NCI-H510A treated with DMSO at 0.1 percent for 48 hours (cell line): Measurements from ENCODE around the gene WFS1.

Experiments
- DNase-seq: peaks from one replicate; lab custom pipeline; 2025; lab: John Stamatoyannopoulos, UW

The WFS1 gene

DNA sequence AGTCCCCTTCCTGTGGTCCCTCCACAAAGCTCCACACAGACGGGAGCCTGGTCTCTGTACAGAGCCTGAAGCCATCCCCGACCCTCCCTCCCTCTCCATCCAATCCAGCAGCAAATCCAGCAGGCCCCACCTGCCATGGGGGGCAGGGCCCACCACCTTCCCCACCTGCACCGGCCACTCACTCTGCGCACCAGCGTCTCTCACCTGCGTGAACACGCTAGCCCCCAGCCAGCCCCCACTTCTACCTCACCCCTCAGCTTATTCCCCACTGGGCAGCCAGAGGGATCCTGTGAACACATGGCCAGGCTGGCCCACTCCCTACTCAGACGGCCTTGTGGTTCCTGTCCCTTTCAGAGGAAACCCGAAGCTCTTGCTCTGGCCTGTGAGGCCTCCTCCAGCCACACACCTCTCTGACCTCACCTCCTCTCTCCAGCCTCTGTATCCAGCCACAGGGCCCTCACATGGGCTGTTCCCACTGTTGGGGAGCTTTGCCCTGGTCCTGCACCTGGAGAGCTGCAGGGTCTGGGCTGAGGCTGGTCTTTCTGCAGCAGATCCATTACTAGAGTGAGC is 70.9 kb downstream of the WFS1 start:
- DNase-seq, result no peak

DNA sequence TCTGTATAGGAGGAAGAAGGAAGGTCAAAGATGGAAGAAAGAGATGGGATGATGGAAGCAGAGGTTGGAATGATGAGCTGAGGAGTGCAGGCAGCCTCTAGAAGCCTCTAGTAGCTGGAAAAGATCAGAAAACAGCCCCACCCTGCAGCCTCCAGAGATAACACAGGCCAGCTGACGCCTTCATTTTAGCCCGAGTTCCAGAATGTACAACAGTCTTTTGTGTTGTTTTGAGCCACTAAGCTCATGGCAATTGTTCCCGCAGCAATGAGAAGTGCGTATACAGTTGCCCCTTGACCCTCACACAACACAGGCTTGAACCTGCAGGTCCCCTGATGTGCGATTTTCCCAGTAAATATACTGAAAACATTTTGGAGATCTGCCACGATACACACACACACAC is 72.0 kb downstream of the WFS1 start:
- DNase-seq, result no peak

DNA sequence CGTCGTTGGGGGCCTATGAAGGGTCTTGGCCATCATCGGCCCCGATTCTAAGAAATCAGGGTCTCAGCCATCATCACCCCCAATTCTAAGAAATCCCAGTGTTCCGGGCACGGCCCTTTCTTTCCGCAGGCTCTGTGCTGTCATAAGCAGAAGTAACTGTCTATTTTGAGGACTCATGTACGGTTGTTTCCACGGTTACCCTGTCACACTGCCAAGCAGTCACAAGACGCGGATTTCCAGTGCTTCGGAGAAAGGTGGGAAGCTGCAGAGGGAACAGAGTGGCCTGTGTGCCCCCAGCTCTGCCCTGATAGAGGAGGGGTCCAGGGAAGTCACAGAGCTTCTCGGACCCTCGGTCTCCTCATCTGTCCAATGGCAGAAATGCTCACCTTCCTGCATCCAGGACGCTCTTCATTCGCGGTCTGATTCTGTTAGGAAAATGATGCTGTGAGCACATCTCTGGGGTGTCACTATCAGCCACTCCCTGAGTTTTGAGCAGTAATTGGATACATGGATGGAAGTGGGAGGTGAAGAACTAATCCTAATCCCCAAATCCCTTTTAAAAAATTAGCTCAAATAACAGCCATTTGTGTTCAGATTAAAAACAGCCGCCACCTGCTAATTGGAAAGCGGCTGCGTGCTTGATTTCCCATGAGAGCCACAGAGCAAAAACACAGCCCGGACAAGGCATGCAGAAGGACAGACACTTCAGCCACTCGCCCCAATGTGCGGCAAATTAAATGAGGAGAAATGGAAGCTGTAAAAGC is 73.1 kb downstream of the WFS1 start:
- no peak for DNase-seq

DNA sequence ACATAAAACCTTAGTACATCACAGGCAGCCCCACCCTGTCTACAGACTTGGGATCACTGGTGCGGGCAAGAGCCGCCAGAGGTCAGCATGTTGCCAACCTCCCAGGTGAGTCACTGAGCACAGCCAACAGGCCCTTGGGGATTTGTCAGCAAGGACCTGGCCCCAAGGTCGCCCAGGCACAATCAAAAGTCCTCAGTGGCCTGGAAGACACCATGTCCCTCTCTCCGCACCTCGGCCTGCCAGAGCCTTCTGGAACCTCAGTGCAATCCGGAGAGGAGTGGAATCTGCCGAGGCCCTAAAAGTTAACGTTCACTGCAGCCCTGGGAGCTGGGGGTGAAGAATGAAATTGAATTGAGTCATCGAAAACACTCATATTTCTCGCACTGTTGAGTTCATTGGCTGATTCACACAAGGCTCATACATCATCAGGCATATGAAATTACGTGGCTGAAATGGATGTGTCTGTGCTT is 74.3 kb downstream of the WFS1 start:
- no peak for DNase-seq

DNA sequence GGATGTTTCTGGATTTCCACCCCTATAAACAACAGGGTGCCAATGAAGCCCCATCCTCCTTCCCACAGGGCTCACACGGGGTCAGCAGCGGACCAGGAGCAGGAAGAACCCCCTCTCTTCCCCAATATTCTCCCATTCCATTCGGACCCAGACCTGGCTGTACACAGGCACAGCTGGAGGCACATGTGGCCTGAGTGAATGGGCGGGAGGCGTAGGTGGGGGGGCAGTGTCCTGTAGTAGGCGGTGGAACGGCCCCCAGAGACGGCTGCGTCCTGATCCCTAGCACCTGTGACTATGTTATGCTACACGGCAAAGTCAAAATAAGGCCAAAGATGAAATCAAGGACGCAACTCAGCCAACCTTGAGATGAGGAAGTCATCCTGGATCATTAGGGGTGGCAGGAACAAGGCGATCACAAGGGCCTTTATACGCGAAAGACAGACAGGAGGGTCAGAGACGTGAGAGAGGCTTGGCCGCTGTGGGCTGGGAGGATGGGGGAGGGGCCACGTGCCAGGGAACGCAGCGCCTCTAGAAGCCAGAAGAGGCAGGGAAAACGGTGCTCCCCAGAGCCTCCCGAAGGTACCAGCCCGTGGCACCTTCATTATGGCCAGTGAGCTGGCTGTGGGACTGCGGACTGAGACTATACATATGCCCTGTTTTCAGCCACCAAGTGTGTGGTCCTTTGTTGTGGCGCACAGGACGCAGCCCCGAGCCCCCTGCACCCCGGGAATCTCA is 75.6 kb downstream of the WFS1 start:
- no peak for DNase-seq

DNA sequence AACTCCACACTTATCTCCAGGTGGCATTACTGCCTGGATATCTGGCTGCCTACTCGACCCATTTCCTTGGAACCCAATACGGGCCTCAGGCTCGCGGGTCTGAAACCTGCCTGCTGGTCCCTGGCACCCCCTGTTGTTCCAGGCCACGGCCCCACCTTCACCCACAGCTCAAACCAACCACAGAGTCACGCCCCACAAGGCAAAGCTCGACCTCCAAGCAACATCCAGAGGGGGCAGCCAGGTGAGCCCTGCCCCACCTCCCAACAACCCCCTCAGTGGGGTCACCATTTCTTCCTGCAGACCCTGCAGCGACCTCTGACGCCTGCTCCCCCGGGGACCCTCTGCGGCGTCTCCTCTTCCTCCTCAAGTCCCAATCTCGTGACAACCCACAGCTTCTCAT is 76.2 kb downstream of the WFS1 start:
- DNase-seq, result no peak

DNA sequence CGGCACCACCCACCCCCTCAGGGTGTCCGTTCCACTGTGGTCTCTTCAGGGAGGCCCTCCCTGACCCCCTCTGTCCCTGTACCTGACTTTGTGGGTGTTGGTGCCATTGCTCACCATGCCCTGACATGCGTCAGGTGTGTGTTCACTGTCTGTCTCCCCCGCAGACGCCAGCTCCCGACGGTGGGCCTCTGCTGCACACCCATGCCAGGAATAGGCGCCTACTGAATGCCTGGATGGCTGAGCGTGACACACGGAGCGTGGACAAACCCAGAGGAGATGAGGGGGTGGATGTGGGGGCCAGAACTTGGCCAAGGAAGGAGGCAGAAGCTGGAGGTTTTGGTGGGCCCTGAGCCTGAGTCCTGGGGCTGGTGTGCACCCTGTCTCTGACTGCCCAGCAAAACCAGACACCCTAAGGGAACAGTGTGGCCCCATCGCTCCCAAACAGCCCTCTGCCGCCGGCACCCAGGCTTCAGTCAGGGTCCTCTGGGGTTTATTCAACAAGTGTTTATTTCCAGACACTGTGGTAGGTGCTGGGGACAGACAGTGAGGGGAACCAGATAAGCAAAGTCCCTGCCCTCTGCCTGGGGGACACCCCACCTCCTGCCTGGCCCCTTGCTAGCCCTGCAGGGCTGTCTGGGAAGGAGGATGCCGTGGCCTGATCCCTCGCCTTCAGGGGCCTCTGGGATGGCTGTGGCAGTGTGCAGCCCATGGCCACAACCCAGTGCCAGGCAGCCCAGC is 76.9 kb downstream of the WFS1 start:
- no peak for DNase-seq

DNA sequence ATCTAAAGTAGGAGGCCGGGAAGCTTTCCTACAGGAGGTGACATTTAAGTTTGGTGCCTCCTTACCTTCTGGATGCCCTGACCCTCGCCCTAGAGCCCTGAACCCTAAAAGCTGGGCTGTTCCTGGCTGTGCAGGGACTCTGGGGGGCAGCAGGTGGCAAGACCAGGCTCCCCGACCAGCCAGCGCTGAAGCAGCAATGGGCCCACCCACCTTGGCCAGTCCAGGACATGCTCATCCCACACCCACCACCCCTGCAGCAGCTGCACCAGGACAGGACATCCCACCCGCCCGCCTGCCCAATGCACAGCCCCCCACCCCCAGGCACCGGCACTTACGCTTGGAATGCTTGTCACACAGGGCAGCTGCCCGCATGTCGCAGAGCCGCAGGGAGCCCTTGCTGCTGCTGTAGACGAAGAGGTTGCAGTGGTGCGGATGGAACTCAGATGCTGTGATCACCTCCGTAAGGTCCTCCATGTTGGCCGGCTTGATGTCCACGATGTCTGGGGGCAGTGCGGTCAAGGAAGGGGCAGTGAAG is 77.9 kb downstream of the WFS1 start:
- no peak for DNase-seq

DNA sequence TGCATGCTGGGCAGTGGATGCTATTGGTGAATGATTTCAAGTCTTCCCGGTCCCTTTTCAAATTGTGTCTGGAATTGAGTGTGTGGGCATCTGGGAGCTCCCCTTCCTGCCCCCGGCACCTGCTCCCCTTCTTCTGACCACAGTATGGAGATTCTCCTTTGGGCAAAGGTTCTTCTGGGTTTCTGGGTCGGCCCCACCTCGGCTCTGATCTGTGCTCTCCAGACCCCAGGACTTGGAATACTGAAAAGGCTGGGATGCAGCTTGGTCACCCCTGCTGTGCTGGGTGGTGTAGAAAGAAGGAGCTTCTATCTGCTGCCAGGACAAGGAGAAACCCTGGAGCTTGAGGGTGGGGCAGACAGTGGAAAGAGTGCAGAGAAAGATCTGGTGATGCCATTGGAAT is 78.8 kb downstream of the WFS1 start:
- no peak for DNase-seq

DNA sequence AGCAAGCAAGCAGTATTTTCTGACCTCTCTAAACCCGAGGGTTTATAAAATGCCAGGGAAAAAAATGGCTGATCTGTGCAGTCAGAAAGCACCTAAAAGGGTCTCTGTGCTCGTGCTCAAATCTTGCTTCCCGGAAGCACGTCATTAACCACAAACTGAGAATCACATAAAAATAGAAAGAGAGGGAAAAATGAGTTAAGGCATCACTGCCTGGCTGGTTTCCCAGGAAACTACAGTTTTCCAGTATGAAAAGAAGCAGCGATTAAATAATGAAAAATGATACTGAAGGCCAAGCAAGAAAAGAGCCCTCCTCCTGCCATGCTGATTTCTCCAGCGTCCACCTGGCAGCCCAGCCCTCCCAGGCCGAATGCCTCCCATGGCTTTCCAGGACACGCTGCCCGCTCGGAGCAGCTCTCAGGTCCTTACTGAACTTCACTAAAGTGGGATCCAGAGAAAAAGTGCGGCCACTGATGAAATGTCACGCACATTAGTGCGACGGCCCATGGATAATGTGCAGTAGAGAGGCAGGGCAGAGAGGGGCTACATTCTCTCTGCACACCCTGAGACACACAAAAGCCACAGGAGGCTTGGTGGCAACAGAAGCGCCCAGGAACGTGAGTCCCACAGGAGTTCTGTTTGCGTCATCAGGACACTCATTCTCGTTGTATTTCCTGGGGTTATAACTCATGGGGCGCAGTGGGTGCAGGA is 80.4 kb downstream of the WFS1 start:
- DNase-seq, result no peak

DNA sequence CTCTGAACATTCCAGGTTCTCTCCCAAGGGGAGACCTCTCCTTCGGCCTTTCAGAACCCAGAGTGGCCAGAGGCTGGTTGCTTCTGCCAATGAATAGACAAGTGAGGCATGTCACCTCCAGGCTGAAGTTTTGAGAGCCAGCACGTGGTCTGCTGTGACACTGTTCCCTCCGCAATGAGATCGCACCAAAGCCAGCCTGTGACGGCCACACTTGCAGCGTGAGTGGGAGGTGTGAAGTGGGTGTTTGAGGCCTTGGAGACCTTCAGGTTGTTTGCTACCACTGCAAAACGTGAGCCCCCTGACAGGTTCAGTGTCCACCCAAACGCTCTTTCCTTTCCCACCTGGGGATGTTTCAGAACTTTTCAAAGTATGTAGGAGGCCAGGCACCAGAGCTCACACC is 81.0 kb downstream of the WFS1 start:
- no peak for DNase-seq

DNA sequence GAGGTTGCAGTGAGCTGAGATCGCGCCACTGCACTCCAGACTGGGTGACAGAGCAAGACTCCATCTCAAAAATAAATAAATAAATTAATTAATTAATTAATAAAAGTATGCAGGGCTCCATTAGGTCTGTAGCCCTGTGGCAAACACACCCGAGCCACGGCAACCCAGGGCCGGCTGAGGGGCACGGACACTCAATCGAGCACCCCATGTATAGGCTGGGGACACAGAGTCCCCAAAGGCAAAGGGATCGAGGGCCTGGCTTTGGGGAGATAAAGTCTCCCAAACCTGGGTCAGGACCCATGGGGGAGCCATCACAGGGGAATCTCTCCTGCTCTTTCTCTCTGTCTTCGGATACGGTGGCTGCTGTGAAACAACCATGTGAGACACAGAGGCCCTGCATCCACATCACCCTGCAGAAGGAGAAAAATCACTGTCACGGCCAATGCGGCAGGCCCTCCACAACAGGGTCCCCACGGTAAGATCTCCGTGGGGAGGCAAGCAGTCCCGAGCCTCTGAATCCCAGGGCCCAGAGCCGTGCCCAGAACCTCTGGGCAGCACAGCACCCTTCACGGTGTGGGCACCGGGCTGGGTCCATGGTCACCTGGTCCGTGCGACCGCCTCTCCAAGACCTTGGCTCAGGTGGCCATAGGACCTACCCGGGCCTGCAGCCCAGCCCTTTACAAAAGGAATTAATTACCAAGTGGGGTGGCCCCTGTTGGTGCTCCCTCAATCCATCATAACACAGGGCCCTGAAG is 81.8 kb downstream of the WFS1 start:
- DNase-seq, result no peak

DNA sequence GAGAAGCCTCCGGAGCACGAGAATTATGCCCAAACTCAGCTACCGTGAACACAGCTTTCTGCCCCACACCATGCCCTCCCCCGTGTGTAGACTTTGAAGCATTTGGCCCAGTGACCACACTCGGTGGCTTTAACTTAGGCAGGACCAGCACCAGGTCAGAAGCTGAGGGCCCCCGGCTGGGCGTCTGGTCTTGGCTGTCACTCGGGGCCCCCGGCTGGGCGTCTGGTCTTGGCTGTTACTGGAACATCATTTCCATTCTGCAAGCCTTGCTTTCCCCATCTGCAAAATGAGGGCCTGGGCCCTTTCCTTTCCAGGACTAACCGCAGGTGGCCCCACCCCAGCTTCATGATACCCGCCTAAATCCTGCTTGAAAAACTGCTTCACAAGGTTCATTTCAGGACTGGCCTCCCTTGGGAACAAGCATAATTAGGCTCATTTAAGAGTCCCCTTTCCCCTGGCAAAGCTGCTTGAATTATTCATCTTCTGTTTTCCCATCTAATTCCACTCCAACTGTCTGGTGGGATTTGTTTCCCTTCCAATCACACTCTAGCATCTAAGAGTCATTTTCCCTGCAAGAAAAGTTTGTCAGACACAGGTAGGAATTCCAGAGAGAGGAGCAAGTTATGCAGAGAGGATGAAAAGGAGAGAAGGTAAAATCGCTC is 82.5 kb downstream of the WFS1 start:
- no peak for DNase-seq
